Naive B cell (primary cell): ENCODE results near the gene SLC2A1. TPM values are rescaled to one million over a fixed set of nuclear protein-coding genes. Genes with fewer than 3 reads are reported as not detected.

Experiments used
- ATAC-seq, 2 donors: fragments of 150-1000 bp; cut with Tn5 transposase; 2 replicates each; pipeline ENCODE4 v1.10.0; 2021; ENCODE audit warnings: low read depth in 2 of 2, mild to moderate bottlenecking in 2 of 2, moderate library complexity in 2 of 2
- DNase-seq: peaks from one replicate; pipeline ENCODE4 v3.0.0; 2022
- H3K27ac Mint-ChIP-seq, 6 donors: one replicate each; pipeline ENCODE4 v1.8.0; 2020 to 2022; ENCODE audit warnings: mild to moderate bottlenecking in 6 of 6, mixed read lengths in 6 of 6, moderate library complexity in 5 of 6, inconsistent platforms in 2 of 6
- H3K27me3 Mint-ChIP-seq, 3 donors: one replicate each; pipeline ENCODE4 v1.8.0; 2021 to 2022; ENCODE audit warnings: mixed read lengths in 3 of 3, mild to moderate bottlenecking in 1 of 3
- H3K36me3 Mint-ChIP-seq, 2 donors: one replicate each; pipeline ENCODE4 v1.8.0; 2020 to 2022; ENCODE audit warnings: mixed read lengths in 2 of 2, inconsistent platforms in 1 of 2, mild to moderate bottlenecking in 1 of 2
- H3K4me1 Mint-ChIP-seq, 3 donors: one replicate each; pipeline ENCODE4 v1.8.0; 2020 to 2022; ENCODE audit warnings: mixed read lengths in 3 of 3, inconsistent platforms in 1 of 3, mild to moderate bottlenecking in 1 of 3, moderate library complexity in 1 of 3
- H3K4me3 Mint-ChIP-seq, 8 donors: one replicate each; pipeline ENCODE4 v1.8.0; 2020 to 2022; ENCODE audit warnings: mild to moderate bottlenecking in 8 of 8, mixed read lengths in 8 of 8, moderate library complexity in 8 of 8, inconsistent platforms in 2 of 8
- H3K9me3 Mint-ChIP-seq, 7 donors: one replicate each; pipeline ENCODE4 v1.8.0; 2020 to 2022; ENCODE audit warnings: mixed read lengths in 7 of 7, mild to moderate bottlenecking in 5 of 7, inconsistent platforms in 2 of 7, moderate library complexity in 1 of 7
- polyA plus RNA-seq, 6 donors: library from polyadenylated mRNA; unstranded; fragments of 300-500 nt; fragmentation: Illumina TruSeq; gene quantifications; one replicate each; pipeline ENCODE4 v1.2.3, GENCODE V29; 2021; ENCODE audit warnings: low read depth in 6 of 6

SLC2A1 gene
- polyA plus RNA-seq, 6 donors from 2014 or later, result 58.4 to 125 (median 89.7) TPM

DNA sequence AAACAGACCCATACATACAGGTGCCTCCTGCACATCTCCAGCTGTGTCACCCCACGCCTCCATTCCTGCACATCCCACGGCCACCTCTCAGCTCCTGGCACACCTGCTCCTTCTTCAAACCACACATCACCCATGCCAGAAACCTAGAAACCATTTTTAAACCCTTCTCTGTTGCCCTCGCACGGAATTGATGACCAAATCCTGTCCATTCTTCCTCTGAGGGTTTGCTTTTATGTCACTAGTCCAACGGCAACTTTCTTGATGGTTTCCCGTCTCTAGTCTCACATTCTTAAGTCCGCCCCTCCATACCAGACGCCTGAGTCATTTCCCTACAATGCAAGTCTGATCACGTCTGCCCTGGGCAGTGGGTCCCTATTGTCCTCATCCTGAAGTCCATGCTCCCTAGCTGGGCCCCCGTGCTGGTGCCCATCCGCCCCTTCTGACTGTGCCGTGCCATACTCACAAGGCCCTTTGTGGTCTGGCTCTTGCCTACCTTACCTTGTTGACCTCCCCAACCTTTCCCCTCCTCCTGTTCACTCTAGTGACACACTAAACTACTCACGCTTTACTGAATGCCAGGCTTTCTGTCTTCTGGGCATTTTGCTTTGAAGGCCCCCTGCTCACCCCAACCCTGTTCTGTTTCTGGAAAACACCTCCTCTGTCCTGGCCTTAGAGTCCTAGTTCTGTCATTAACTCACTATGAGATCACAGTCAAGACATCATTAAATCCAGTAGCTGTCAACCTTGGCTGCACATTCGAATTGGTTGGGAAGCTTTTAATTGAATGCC is 17.6 kb downstream of the SLC2A1 start:
- Mint-ChIP-seq H3K9me3 (no peaks in the 10 kb centered on the region), H3K36me3 (peaks cover 15 to 46% of the 10 kb centered on the region in 2 donors), H3K27ac (peak overlapping the region; percentile 56 to 98 (median 96)), H3K4me3 (peak overlapping the region; percentile 4 to 86 (median 54)), H3K27me3 (no peaks in the 10 kb centered on the region), H3K4me1 (peaks cover 81 to 99% (median 97%) of the 10 kb centered on the region in 3 donors)
- ATAC-seq (no peak), DNase-seq (no peak)

GRCh38 chr1:42938645-42939615 is 19.7 kb downstream of the SLC2A1 start:
- DNase-seq (no peak), ATAC-seq (no peak)
- Mint-ChIP-seq H3K27ac (peak overlapping the region; percentile 89 to 99 (median 96)), H3K9me3 (no peaks in the 10 kb centered on the region), H3K36me3 (peaks cover 15 to 46% of the 10 kb centered on the region in 2 donors), H3K4me3 (peak overlapping the region; percentile 69 to 92 (median 80)), H3K4me1 (peaks cover 83 to 99% (median 97%) of the 10 kb centered on the region in 3 donors), H3K27me3 (no peaks in the 10 kb centered on the region)

DNA sequence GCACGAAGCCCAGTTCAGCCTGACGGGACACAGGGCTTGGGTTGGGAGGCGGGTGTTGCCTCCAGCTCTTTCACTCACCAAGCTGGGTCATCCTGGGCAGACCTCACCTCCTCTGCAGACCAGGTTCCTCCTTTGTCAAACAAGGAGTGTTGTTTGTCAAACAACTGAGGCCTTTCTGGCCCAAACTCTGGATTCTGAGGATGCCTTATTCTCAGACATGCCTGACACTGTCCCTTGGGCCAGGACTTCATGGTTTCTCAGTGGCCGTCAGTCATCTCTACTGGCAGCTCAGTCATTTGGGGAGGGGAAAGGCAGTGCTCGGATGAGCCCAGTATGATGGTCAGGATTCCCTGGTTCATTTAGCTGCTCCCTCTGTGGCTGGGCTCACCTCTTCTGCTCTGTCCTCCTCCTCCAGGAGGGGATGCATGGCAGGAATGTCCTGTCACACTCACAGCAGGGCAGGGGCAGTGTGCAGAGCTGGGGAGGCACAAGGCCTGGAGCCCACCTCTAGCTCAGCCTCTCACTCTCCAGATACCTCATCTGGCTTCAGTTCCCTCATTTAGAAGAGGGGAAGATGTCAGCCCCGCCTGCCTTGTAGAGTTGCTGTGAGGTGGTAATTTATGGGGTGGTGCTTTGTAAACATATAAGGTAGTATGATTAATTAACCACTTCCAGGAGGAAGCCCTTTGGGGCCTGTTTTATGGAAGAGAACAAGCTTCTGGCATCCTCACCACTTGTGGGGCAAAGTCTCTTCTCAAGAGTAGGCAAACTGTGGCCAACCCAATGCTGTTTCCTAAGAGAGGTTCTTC is 20.6 kb downstream of the SLC2A1 start:
- peaks cover 86 to 99% (median 97%) of the 10 kb centered on the region in 3 donors for H3K4me1 Mint-ChIP-seq
- H3K4me3 Mint-ChIP-seq, result peak overlapping the region; percentile 69 to 92 (median 82)
- H3K27me3 Mint-ChIP-seq, result no peaks in the 10 kb centered on the region
- DNase-seq, result no peak
- H3K36me3 Mint-ChIP-seq, result peaks cover 15 to 46% of the 10 kb centered on the region in 2 donors
- peak; percentile 6 to 14 for ATAC-seq
- H3K9me3 Mint-ChIP-seq, result no peaks in the 10 kb centered on the region
- peak overlapping the region; percentile 85 to 99 (median 96) for H3K27ac Mint-ChIP-seq

DNA sequence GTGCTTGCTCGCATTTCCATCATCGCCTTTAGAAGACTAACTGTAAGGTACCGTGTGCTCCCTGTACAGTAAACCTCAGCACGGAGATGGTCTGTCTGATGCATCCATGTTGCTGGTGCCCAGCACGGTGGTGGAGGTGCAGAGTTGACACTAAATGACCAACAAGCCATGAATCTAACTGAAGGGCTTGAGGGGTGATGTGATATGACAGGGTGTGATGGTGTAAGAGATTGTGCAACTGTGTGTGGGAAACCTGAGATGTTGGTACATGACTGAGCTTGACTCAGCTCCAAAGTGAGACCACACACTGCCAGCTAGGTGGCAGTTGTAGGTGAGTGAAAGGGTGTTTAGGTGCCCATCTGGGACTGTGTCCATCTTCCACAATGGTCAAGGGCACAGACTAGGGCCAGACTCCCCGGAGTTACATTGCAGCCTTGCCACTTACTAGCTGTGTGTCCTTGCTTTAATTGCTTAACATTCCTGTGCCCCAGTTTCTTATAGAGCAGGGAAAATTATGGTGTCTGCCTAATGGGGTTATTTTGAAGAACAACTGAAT is 21.4 kb downstream of the SLC2A1 start:
- peaks cover 86 to 99% (median 97%) of the 10 kb centered on the region in 3 donors for H3K4me1 Mint-ChIP-seq
- H3K4me3 Mint-ChIP-seq, result peak overlapping the region; percentile 17 to 85 (median 80)
- H3K27me3 Mint-ChIP-seq, result no peaks in the 10 kb centered on the region
- peaks cover 15 to 40% of the 10 kb centered on the region in 2 donors for H3K36me3 Mint-ChIP-seq
- H3K9me3 Mint-ChIP-seq, result no peaks in the 10 kb centered on the region
- DNase-seq (no peak), ATAC-seq (no peak)
- H3K27ac Mint-ChIP-seq, result peak overlapping the region; percentile 70 to 99 (median 97)

GRCh38 chr1:42936309-42937078 is 22.2 kb downstream of the SLC2A1 start:
- Mint-ChIP-seq H3K27ac (peak overlapping the region; percentile 95 to 99 (median 98)), H3K4me1 (peaks cover 86 to 99% (median 97%) of the 10 kb centered on the region in 3 donors), H3K9me3 (no peaks in the 10 kb centered on the region), H3K36me3 (peaks cover 15 to 34% of the 10 kb centered on the region in 2 donors), H3K27me3 (no peaks in the 10 kb centered on the region), H3K4me3 (peak overlapping the region; percentile 17 to 85 (median 82))
- ATAC-seq, result no peak
- no peak for DNase-seq

DNA sequence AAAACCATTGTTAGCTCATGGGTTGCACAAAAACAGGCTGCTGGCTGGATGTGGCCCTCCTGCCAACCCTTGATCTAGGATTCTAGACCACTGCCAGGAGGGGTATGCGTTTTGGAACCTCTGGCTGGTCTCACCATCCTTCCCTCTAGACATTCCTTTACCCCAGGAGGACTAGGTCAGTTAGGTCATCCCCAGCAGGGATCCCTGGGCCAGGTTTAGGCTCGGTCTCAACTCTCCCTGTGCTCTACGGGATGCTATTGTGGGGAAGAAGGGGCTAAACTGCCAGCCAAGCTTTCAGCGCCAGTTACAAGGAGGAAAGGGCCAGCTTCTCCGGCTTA is 22.7 kb downstream of the SLC2A1 start:
- peaks cover 15 to 29% of the 10 kb centered on the region in 2 donors for H3K36me3 Mint-ChIP-seq

GRCh38 chr1:42935313-42935895 is 23.3 kb downstream of the SLC2A1 start:
- ATAC-seq (peak; percentile 72 to 73), DNase-seq (peak; percentile 89)
- peak overlapping the region; percentile 81 to 96 (median 85) for H3K4me3 Mint-ChIP-seq
- H3K27ac Mint-ChIP-seq, result peak overlapping the region; percentile 92 to 99 (median 98)
- peaks cover 15 to 23% of the 10 kb centered on the region in 2 donors for H3K36me3 Mint-ChIP-seq
- H3K4me1 Mint-ChIP-seq, result peaks cover 83 to 99% (median 98%) of the 10 kb centered on the region in 3 donors
- no peaks in the 10 kb centered on the region for H3K9me3 Mint-ChIP-seq
- H3K27me3 Mint-ChIP-seq, result no peaks in the 10 kb centered on the region

More for the DNA sequence above, 22.7 kb downstream of the SLC2A1 start:
- Mint-ChIP-seq H3K4me3 (peak overlapping the region in 7 of 8 donors; percentile 66 to 93 (median 85)), H3K4me1 (peaks cover 86 to 99% (median 97%) of the 10 kb centered on the region in 3 donors), H3K27me3 (no peaks in the 10 kb centered on the region), H3K9me3 (no peaks in the 10 kb centered on the region), H3K27ac (peak overlapping the region; percentile 92 to 99 (median 98))
- ATAC-seq, result no peak
- DNase-seq, result no peak

DNA sequence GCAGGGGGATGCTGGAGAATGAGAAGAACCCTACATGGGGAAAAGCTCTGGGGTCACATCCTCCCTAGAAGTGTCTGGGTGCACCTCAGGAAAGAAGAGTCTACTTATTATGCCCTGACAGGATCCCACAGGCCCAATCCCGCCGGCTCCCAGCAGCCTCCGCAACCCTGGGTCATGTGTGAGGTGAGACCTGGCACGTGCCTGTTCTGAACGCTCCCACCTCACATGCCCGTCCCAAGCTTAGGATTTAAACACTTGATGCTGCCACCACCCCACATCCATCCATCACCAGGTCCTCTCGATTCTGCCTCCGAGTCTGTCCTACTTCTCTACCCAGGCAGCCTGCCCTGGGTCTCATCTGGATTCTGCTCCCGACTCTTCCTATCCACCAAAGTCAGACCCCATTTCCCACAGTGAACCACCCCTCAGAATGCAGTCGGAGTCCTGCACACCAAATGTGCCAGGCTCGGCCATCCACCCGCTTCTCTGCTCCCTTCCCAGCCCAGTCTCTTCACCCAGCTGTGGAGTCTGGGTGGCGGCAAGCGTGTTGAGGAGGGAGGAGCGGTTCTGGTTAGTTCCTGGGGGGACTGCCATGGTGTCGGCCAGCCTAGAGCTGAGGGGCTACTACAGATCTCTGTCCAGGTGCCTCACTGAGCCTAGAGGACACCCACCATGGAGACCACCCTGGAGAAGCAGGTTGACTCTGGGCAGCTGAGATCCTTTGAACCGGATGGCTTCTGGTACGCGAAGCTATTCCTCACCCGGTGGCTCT is 23.9 kb downstream of the SLC2A1 start:
- no peak for DNase-seq
- peaks cover 10 to 16% of the 10 kb centered on the region in 2 donors for H3K36me3 Mint-ChIP-seq

DNA sequence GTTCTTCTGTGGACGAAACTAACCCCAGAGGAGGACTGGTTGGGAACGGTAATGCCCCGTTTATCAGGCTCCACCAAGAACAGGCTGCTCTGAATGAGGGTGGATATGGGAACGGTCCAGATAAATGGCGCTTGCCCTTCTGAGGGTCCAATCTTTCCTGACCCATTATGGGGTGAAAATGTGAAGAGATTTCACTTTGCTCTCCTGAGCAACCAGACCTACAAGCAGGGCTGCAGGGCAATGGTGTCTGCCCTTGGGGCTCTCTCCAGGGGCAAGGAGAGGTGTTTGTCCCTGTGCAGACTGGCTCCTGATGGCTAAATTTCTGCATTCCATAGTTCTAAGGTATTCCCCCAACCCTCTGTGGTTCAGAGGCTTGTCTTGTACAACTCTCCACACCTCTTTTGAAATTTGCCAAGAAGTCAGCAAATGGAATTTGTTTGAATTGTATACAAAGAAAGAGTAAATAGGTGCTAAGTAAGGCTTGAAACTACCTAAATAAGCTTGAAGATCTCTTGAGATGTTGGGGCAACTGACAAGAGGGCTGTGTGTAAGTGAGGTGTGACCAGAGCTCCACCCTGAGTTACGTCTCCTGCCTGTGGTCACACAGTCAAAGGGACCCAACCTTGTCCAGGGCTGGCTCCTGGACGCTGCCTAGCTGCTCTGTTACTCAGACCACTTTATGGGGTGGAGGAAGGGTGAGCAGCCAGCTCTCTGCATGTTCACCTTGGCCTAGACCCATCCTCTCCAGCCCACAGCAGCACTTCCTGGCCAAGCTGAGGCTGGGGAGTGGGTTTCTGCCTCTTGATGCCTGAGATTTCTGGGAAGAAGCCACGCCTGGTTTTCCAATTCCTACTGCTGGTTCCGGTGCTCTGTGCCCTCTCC is 24.8 kb downstream of the SLC2A1 start:
- H3K27ac Mint-ChIP-seq, result peak overlapping the region; percentile 94 to 100 (median 98)
- H3K27me3 Mint-ChIP-seq, result no peaks in the 10 kb centered on the region
- DNase-seq, result no peak
- H3K36me3 Mint-ChIP-seq, result peaks cover 12 to 18% of the 10 kb centered on the region in 2 donors
- no peak for ATAC-seq
- H3K4me3 Mint-ChIP-seq, result peak overlapping the region; percentile 77 to 96 (median 84)
- no peaks in the 10 kb centered on the region for H3K9me3 Mint-ChIP-seq
- peaks cover 81 to 99% (median 98%) of the 10 kb centered on the region in 3 donors for H3K4me1 Mint-ChIP-seq

More for the DNA sequence above, 23.9 kb downstream of the SLC2A1 start:
- ATAC-seq, result no peak
- Mint-ChIP-seq H3K4me3 (peak overlapping the region; percentile 81 to 96 (median 85)), H3K27ac (peak overlapping the region; percentile 92 to 99 (median 98)), H3K27me3 (no peaks in the 10 kb centered on the region), H3K9me3 (no peaks in the 10 kb centered on the region), H3K4me1 (peaks cover 82 to 99% (median 98%) of the 10 kb centered on the region in 3 donors)

GRCh38 chr1:42933060-42933586 is 25.5 kb downstream of the SLC2A1 start:
- no peak for ATAC-seq
- no peaks in the 10 kb centered on the region for H3K27me3 Mint-ChIP-seq
- H3K4me1 Mint-ChIP-seq, result peaks cover 78 to 99% (median 91%) of the 10 kb centered on the region in 3 donors
- H3K4me3 Mint-ChIP-seq, result peak overlapping the region; percentile 80 to 96 (median 85)
- H3K9me3 Mint-ChIP-seq, result no peaks in the 10 kb centered on the region
- peaks cover 16 to 18% of the 10 kb centered on the region in 2 donors for H3K36me3 Mint-ChIP-seq
- H3K27ac Mint-ChIP-seq, result peak overlapping the region; percentile 94 to 100 (median 98)
- no peak for DNase-seq
